K562 (cell line): ENCODE results near the gene ADRM1. TPM values are rescaled to one million over a fixed set of nuclear protein-coding genes. Genes with fewer than 3 reads are reported as not detected.

ENCODE experiments used
- ATAC-seq: fragments of 200-7000 bp; cut with Tn5 transposase; 3 replicates; pipeline ENCODE4 v1.9.1; 2020; ENCODE audit warnings: moderate library complexity
- BruUV-seq: library from RNA; stranded (reverse); fragments of 400-500 nt; replicated peaks from 2 replicates; lab custom pipeline; 2021; lab: Mats Ljungman, UMichigan
- CTCF ChIA-PET: fragments of 300-600 bp; formaldehyde crosslinking; extraction: SDS; loops from one replicate; lab custom pipeline; 2021; ENCODE audit warnings: low intra/inter-chr PET ratio; lab: Yijun Ruan, JAX
- POLR2A ChIA-PET: fragments of 300-600, 350-650 bp; sonication (Branson Sonifier 250); formaldehyde crosslinking; extraction: SDS; loops from one replicate; lab custom pipeline; 2021; ENCODE audit warnings: antibody characterized with exemption, inconsistent platforms; lab: Yijun Ruan, JAX
- DNase-seq, 4 experiments: peaks; one replicate each; pipeline versions ENCODE4 v3.0.0 to v3.0.0-alpha.2; 2011 to 2018; ENCODE audit warnings: low spot score in 3 of 4, mixed read lengths in 3 of 4; ENCODE audit errors: extremely low read depth in 1 of 4
- FAIRE-seq: peaks from 2 replicates; lab custom pipeline; 2011; peaks lifted over from hg19 to GRCh38; lab: Jason Lieb, UNC
- H2AFZ ChIP-seq: 2 replicates; pipeline ENCODE4 v1.6.0; 2011; ENCODE audit warnings: low read depth, low read length, control low read depth, inconsistent platforms
- H3K27ac ChIP-seq: fragments of 200-600 bp; 3 replicates; pipeline ENCODE4 v1.8.0; 2011; ENCODE audit warnings: low read depth, mild to moderate bottlenecking, control low read depth, inconsistent platforms, low read length, moderate library complexity, mixed read lengths; ENCODE audit errors: extremely low read depth
- H3K27me3 ChIP-seq, 2 experiments: fragments of 300-600 bp in 1 of 2; 2 replicates in 1 of 2; 3 replicates in 1 of 2; pipeline versions ENCODE4 v1.6.0 to v1.8.0; 2011; ENCODE audit warnings: inconsistent platforms in 2 of 2, low read length in 2 of 2, mild to moderate bottlenecking in 1 of 2, mixed read lengths in 1 of 2, moderate library complexity in 1 of 2; ENCODE audit not compliant: control insufficient read depth in 2 of 2, insufficient read depth in 2 of 2
- H3K36me3 ChIP-seq: fragments of 300-600 bp; 3 replicates; pipeline ENCODE4 v1.8.0; 2011; ENCODE audit warnings: mild to moderate bottlenecking, low read length, inconsistent platforms; ENCODE audit not compliant: control insufficient read depth, insufficient read depth
- H3K4me1 ChIP-seq, 2 experiments: fragments of 200-600 bp in 1 of 2; replicated peaks in 1 of 2; 2 replicates in 1 of 2; 3 replicates in 1 of 2; pipeline versions ENCODE4 v1.5.1 to v1.8.0; 2011; ENCODE audit warnings: inconsistent platforms in 2 of 2, low read length in 2 of 2, mild to moderate bottlenecking in 1 of 2, mixed read lengths in 1 of 2, moderate library complexity in 1 of 2; ENCODE audit not compliant: control insufficient read depth in 2 of 2, insufficient read depth in 2 of 2
- H3K4me2 ChIP-seq: 2 replicates; pipeline ENCODE4 v1.6.1; 2011; ENCODE audit warnings: low read length, control low read depth, inconsistent platforms, mixed read lengths; ENCODE audit not compliant: insufficient read depth
- H3K4me3 ChIP-seq: fragments of 200-600 bp; sonication (generic), shearing (Covaris generic); 2 replicates; pipeline ENCODE4 v1.5.1; 2016; ENCODE audit warnings: control low read depth, inconsistent platforms
- H3K79me2 ChIP-seq: fragments of 200-600 bp; 3 replicates; pipeline ENCODE4 v1.8.0; 2011; ENCODE audit warnings: low read length, inconsistent platforms; ENCODE audit not compliant: control insufficient read depth, insufficient read depth
- H3K9ac ChIP-seq, 2 experiments: 2 replicates each; pipeline versions ENCODE4 v1.6.0 to v1.6.1; 2011; ENCODE audit warnings: low read depth in 2 of 2, low read length in 2 of 2, control low read depth in 1 of 2, inconsistent platforms in 1 of 2, mild to moderate bottlenecking in 1 of 2, mixed read lengths in 1 of 2; ENCODE audit not compliant: insufficient read depth in 1 of 2
- H3K9me1 ChIP-seq: one replicate; pipeline ENCODE4 v1.6.0; 2011; ENCODE audit warnings: inconsistent platforms, mild to moderate bottlenecking, low read length, moderate library complexity; ENCODE audit not compliant: control insufficient read depth, insufficient read depth
- H3K9me3 ChIP-seq: replicated peaks from 2 replicates; pipeline ENCODE4 v1.5.1; 2011; ENCODE audit warnings: low read depth, low read length, inconsistent platforms; ENCODE audit not compliant: control insufficient read depth, insufficient read depth
- H4K20me1 ChIP-seq: replicated peaks from 2 replicates; pipeline ENCODE4 v1.6.1; 2011; ENCODE audit warnings: low read length, inconsistent platforms, mixed read lengths; ENCODE audit not compliant: control insufficient read depth, insufficient read depth
- CEBPG ChIP-seq, 3 experiments: fragments of 200-800 bp in 1 of 3; sonication (Bioruptor generic) in 1 of 3; sonication (generic) in 1 of 3; formaldehyde crosslinking in 1 of 3; IDR thresholded peaks in 2 of 3; conservative IDR thresholded peaks in 1 of 3; 2 replicates each; pipeline versions ENCODE4 v1.6.1 to v1.8.0; 2016 to 2022; ENCODE audit warnings: missing compliant biosample characterization in 2 of 3, missing genetic modification characterization in 2 of 3, mild to moderate bottlenecking in 1 of 3, missing genetic modification reagents in 1 of 3
- KLF10 ChIP-seq: fragments of 250-450 bp; sonication (Bioruptor Pico); IDR thresholded peaks from 2 replicates; pipeline ENCODE4 v1.6.1; 2021; ENCODE audit warnings: matching md5 sums
- MAZ ChIP-seq, 2 experiments: fragments of 450-650 bp in 1 of 2; sonication (generic) in 1 of 2; formaldehyde crosslinking; IDR thresholded peaks in 1 of 2; conservative IDR thresholded peaks in 1 of 2; 2 replicates each; pipeline versions ENCODE4 v1.4.0 to v1.5.0; 2020; ENCODE audit warnings: mild to moderate bottlenecking in 1 of 2, missing genetic modification reagents in 1 of 2
- PHF20 ChIP-seq: fragments of 450-650 bp; IDR thresholded peaks from 2 replicates; pipeline ENCODE4 v1.6.1; 2018; ENCODE audit not compliant: partially characterized antibody
- POLR2G ChIP-seq: fragments of 200-400 bp; formaldehyde crosslinking; IDR thresholded peaks from 2 replicates; pipeline ENCODE4 v1.6.1; 2017; ENCODE audit warnings: low read depth, mild to moderate bottlenecking, antibody characterized with exemption, low read length, moderate library complexity
- ZNF398 ChIP-seq: fragments of 250-450 bp; sonication (Bioruptor Pico); IDR thresholded peaks from 2 replicates; pipeline ENCODE4 v1.8.0; 2021; ENCODE audit warnings: moderate library complexity, mild to moderate bottlenecking, inconsistent platforms
- WGBS: fragments of 100-300 bp; shearing (Covaris generic); methylation state at CpG from one replicate; pipeline ENCODE4 v1.1.6; 2016; ENCODE audit warnings: low coverage, mixed read lengths; ENCODE audit not compliant: insufficient coverage; ENCODE audit errors: missing lambda C conversion rate; 5-methylcytosine and 5-hydroxymethylcytosine counted together
- in situ Hi-C: fragments of 300-500 bp; cut with MboI; formaldehyde crosslinking; loops from 4 replicates; pipeline ENCODE4 v1.15.0; 2018; ENCODE audit warnings: inconsistent platforms, mixed read lengths
- intact Hi-C: fragments of 100-400 bp; cut with micrococcal nuclease; formaldehyde crosslinking; loops from 2 replicates; pipeline ENCODE4 v1.14.2; 2022
- polyA plus RNA-seq, 8 experiments: library from polyadenylated mRNA; depleted of rRNA in 4 of 8; stranded (reverse) in 5 of 8; unstranded in 3 of 8; fragments of >200 nt; fragmentation: Nextera tagmentation in 2 of 8; fragmentation: Illumina TruSeq in 1 of 8; extraction: Ambion mirVana in 2 of 8; extraction: Trizol in 1 of 8; gene quantifications; 2 replicates each; pipeline versions ENCODE4 v1.2.1 to v1.2.3, GENCODE V29; 2011 to 2014; ENCODE audit warnings: inconsistent platforms in 1 of 8, missing spikeins in 1 of 8
- total RNA-seq, 7 experiments: library from RNA; depleted of rRNA in 6 of 7; stranded (reverse); fragments of >200 nt in 6 of 7; fragmentation: Illumina TruSeq in 2 of 7; extraction: Trizol in 2 of 7; gene quantifications; 2 replicates each; pipeline versions ENCODE4 v1.2.1 to v1.2.3, GENCODE V29; 2011 to 2021; ENCODE audit warnings: low replicate concordance in 1 of 7

The ADRM1 gene
- total and polyA plus RNA-seq, 9 of the 15 experiments (the other 6 are each of a cell fraction or from before 2014, with no cell fraction given) = 5.0 to 223 (median 67.4) TPM

- DNase-seq (no peak), ATAC-seq (no peak)
- no peak overlapping the region for H3K4me2 ChIP-seq
- in situ Hi-C loops (loop anchor here (10.0 kb wide), 2 partner anchors 194 to 314 kb away; no protein-coding TSS in a partner anchor), intact Hi-C loops (loop anchor here (5.0 to 10.0 kb wide), 3 partner anchors 67 to 316 kb away; partner anchors contain the start of gene LAMA5)
- ChIA-PET CTCF (interaction anchor here (1.1 kb wide), 1 partner anchor 105 kb away, joined by 3 read pairs; no protein-coding TSS in a partner anchor), POLR2A (interaction anchor here (0.7 to 1.0 kb wide), 2 partner anchors 9 to 65 kb away, joined by 3 to 5 read pairs; no protein-coding TSS in a partner anchor)
- BruUV-seq = no TSS peak
- H3K79me2 ChIP-seq = peaks cover 24% of the 10 kb centered on the region
- no peak overlapping the region for H2AFZ ChIP-seq
- WGBS = 63% methylated on average over 11 of the region's 11 CpGs
- no peak overlapping the region for H3K27ac ChIP-seq
- H3K4me3 ChIP-seq = no peak overlapping the region
- H3K9me3 ChIP-seq = no peaks in the 10 kb centered on the region
- TF ChIP-seq POLR2G (peak; percentile 47; the same call in 1 of the 2 replicates), KLF10 (no peak)
- TF ChIP-seq, all 486 proteins: peak for 1
- peaks cover 27% of the 10 kb centered on the region; the same call in 2 of the 3 replicates for H3K36me3 ChIP-seq
- H3K27me3 ChIP-seq = no peaks in the 10 kb centered on the region
- peaks cover 14 to 54% of the 10 kb centered on the region in 2 experiments for H3K4me1 ChIP-seq
- H4K20me1 ChIP-seq = peaks cover 20% of the 10 kb centered on the region
- H3K9me1 ChIP-seq = peaks cover 5% of the 10 kb centered on the region
- no peak for FAIRE-seq
- H3K9ac ChIP-seq = 0 out of 4 replicates have a peak overlapping the region, but pooled peaks of 1 of the 2 experiments have one; percentile 1
These were observed 2.5 kb upstream of the ADRM1 start for GRCh38 chr20:62300319-62300718.

GRCh38 chr20:62301111-62301668 is 1.6 kb upstream of the ADRM1 start:
- H3K4me3 ChIP-seq = no peak overlapping the region
- in situ Hi-C loops = loop anchor here (10.0 kb wide), 2 partner anchors 194 to 314 kb away; no protein-coding TSS in a partner anchor
- CTCF ChIA-PET = interaction anchor here (0.6 to 2.3 kb wide), 3 partner anchors 67 to 104 kb away, joined by 3 to 14 read pairs (median 3); no protein-coding TSS in a partner anchor
- TF ChIP-seq CEBPG (CRISPR knock-in tag; IDR thresholded peaks at IDR 0.05) = no peak
- TF ChIP-seq CEBPG (tag; conservative IDR thresholded peaks at IDR 0.05 in 1 of 2, IDR thresholded peaks at IDR 0.05 in 1 of 2) = no peak
- TF ChIP-seq PHF20 = no peak
- no peak for TF ChIP-seq MAZ (CRISPR knock-in tag; conservative IDR thresholded peaks at IDR 0.05 in 1 of 2, IDR thresholded peaks at IDR 0.05 in 1 of 2)
- no peak for TF ChIP-seq ZNF398 (CRISPR knock-in tag)

More at GRCh38 chr20:62301111-62301668, 1.6 kb upstream of the ADRM1 start:
- DNase-seq (no peak), ATAC-seq (no peak), FAIRE-seq (no peak)
- no peaks in the 10 kb centered on the region for H3K9me3 ChIP-seq
- no peak overlapping the region for H3K27ac ChIP-seq
- no peak overlapping the region for H2AFZ ChIP-seq
- H3K9ac ChIP-seq = no peak overlapping the region
- 0 out of 2 replicates have a peak overlapping the region, but pooled peaks have one; percentile 79 for H3K4me2 ChIP-seq
- peaks cover 32% of the 10 kb centered on the region for H3K79me2 ChIP-seq
- no TSS peak for BruUV-seq
- H4K20me1 ChIP-seq = peaks cover 20% of the 10 kb centered on the region
- POLR2A ChIA-PET = interaction anchor here (0.6 to 1.0 kb wide), 3 partner anchors 11 to 336 kb away, joined by 3 to 5 read pairs (median 3); no protein-coding TSS in a partner anchor
- peaks cover 14 to 62% of the 10 kb centered on the region in 2 experiments for H3K4me1 ChIP-seq
- intact Hi-C loops = loop anchor here (5.0 to 10.0 kb wide), 3 partner anchors 66 to 316 kb away; partner anchors contain the start of gene LAMA5
- 70% methylated on average over 11 of the region's 11 CpGs for WGBS
- H3K27me3 ChIP-seq = no peaks in the 10 kb centered on the region
- H3K9me1 ChIP-seq = peaks cover 5% of the 10 kb centered on the region
- H3K36me3 ChIP-seq = peaks cover 28% of the 10 kb centered on the region; the same call in 2 of the 3 replicates
